Measurements from ENCODE around the gene NOX3.

Gene NOX3

GRCh38 chr6:155487371-155488130 is 31.9 kb upstream of the NOX3 start:
- no peak overlapping the region for H3K4me3 ChIP-seq (ENCODE audit: control insufficient read depth in 1 of 7, extremely low read depth in 1 of 7, insufficient read depth in 4 of 7, low read depth in 2 of 7, low read length in 6 of 7)
- no peak overlapping the region for H3K27ac ChIP-seq (ENCODE audit: insufficient read depth in 1 of 2, low read depth in 1 of 2, low read length in 2 of 2, poor library complexity in 1 of 2, severe bottlenecking in 2 of 2)
- ChIA-PET CTCF (interaction anchor here (1.2 kb wide), 1 partner anchor 10 kb away, joined by 4 read pairs; no protein-coding TSS in a partner anchor), POLR2A (no interaction called here)
- no peaks in the 10 kb centered on the region for H3K36me3 ChIP-seq (ENCODE audit: control insufficient read depth in 4 of 4, insufficient read depth in 4 of 4, low read length in 3 of 4)
- DNase-seq: no peak
- H3K9me3 ChIP-seq (ENCODE audit: control extremely low read depth in 1 of 5, control insufficient read depth in 4 of 5, insufficient read depth in 2 of 5, low read depth in 1 of 5, low read length in 4 of 5): peaks cover 0 to 6% (median 0%) of the 10 kb centered on the region in 5 experiments
- peaks cover 0 to 2% (median 0%) of the 10 kb centered on the region in 4 experiments for H3K4me1 ChIP-seq (ENCODE audit: control extremely low read depth in 1 of 4, control insufficient read depth in 4 of 4, insufficient read depth in 4 of 4, low read length in 3 of 4)
- no CpG with 5 or more reads among the region's 5 CpGs for WGBS (ENCODE audit: insufficient coverage)
- H3K27me3 ChIP-seq (replicated peaks in 2 of 5; ENCODE audit: control insufficient read depth in 4 of 5, insufficient read depth in 5 of 5, low read length in 4 of 5): no peaks in the 10 kb centered on the region

- H3K27ac ChIP-seq (ENCODE audit: insufficient read depth in 1 of 2, low read depth in 1 of 2, low read length in 2 of 2, poor library complexity in 1 of 2, severe bottlenecking in 2 of 2): no peak overlapping the region
- no peaks in the 10 kb centered on the region for H3K36me3 ChIP-seq (ENCODE audit: control insufficient read depth in 4 of 4, insufficient read depth in 4 of 4, low read length in 3 of 4)
- peaks cover 0 to 2% (median 0%) of the 10 kb centered on the region in 4 experiments for H3K4me1 ChIP-seq (ENCODE audit: control extremely low read depth in 1 of 4, control insufficient read depth in 4 of 4, insufficient read depth in 4 of 4, low read length in 3 of 4)
- WGBS (ENCODE audit: insufficient coverage): no CpG with 5 or more reads among the region's 5 CpGs
- no peak overlapping the region for H3K4me3 ChIP-seq (ENCODE audit: control insufficient read depth in 1 of 7, extremely low read depth in 1 of 7, insufficient read depth in 4 of 7, low read depth in 2 of 7, low read length in 6 of 7)
- no peak for DNase-seq
- POLR2A ChIA-PET: no interaction called here
- H3K9me3 ChIP-seq (ENCODE audit: control extremely low read depth in 1 of 5, control insufficient read depth in 4 of 5, insufficient read depth in 2 of 5, low read depth in 1 of 5, low read length in 4 of 5): peaks cover 0 to 4% (median 0%) of the 10 kb centered on the region in 5 experiments
- H3K27me3 ChIP-seq (replicated peaks in 2 of 5; ENCODE audit: control insufficient read depth in 4 of 5, insufficient read depth in 5 of 5, low read length in 4 of 5): no peaks in the 10 kb centered on the region
- CTCF ChIA-PET: no interaction called here
Observed at GRCh38 chr6:155486721-155487294, 31.2 kb upstream of the NOX3 start.

GRCh38 chr6:155485756-155486155 is 30.1 kb upstream of the NOX3 start:
- no peak for DNase-seq

GRCh38 chr6:155483858-155484257 is 28.2 kb upstream of the NOX3 start:
- WGBS (ENCODE audit: insufficient coverage): no CpG with 5 or more reads among the region's 1 CpG
- no peak overlapping the region for H3K27ac ChIP-seq (ENCODE audit: insufficient read depth in 1 of 2, low read depth in 1 of 2, low read length in 2 of 2, poor library complexity in 1 of 2, severe bottlenecking in 2 of 2)
- DNase-seq: no peak

More at GRCh38 chr6:155485756-155486155, 30.1 kb upstream of the NOX3 start:
- Histone ChIP-seq H3K27me3 (replicated peaks in 2 of 5; ENCODE audit: control insufficient read depth in 4 of 5, insufficient read depth in 5 of 5, low read length in 4 of 5) (no peaks in the 10 kb centered on the region), H3K4me3 (ENCODE audit: control insufficient read depth in 1 of 7, extremely low read depth in 1 of 7, insufficient read depth in 4 of 7, low read depth in 2 of 7, low read length in 6 of 7) (no peak overlapping the region), H3K36me3 (ENCODE audit: control insufficient read depth in 4 of 4, insufficient read depth in 4 of 4, low read length in 3 of 4) (no peaks in the 10 kb centered on the region), H3K27ac (ENCODE audit: insufficient read depth in 1 of 2, low read depth in 1 of 2, low read length in 2 of 2, poor library complexity in 1 of 2, severe bottlenecking in 2 of 2) (no peak overlapping the region), H3K9me3 (ENCODE audit: control extremely low read depth in 1 of 5, control insufficient read depth in 4 of 5, insufficient read depth in 2 of 5, low read depth in 1 of 5, low read length in 4 of 5) (peaks cover 0 to 4% (median 0%) of the 10 kb centered on the region in 5 experiments), H3K4me1 (ENCODE audit: control extremely low read depth in 1 of 4, control insufficient read depth in 4 of 4, insufficient read depth in 4 of 4, low read length in 3 of 4) (peaks cover 0 to 2% (median 0%) of the 10 kb centered on the region in 4 experiments)
- CTCF ChIA-PET: no interaction called here
- POLR2A ChIA-PET: no interaction called here
- 97% methylated on average over 4 of the region's 4 CpGs for WGBS (ENCODE audit: insufficient coverage)

GRCh38 chr6:155481215-155481614 is 25.6 kb upstream of the NOX3 start:
- 100% methylated on average over 2 of the region's 3 CpGs for WGBS (ENCODE audit: insufficient coverage)
- ChIA-PET CTCF (interaction anchor here (0.6 kb wide), 1 partner anchor 1179 kb away, joined by 4 read pairs; no protein-coding TSS in a partner anchor), POLR2A (no interaction called here)
- Histone ChIP-seq H3K4me3 (ENCODE audit: control insufficient read depth in 1 of 7, extremely low read depth in 1 of 7, insufficient read depth in 4 of 7, low read depth in 2 of 7, low read length in 6 of 7) (no peak overlapping the region), H3K36me3 (ENCODE audit: control insufficient read depth in 4 of 4, insufficient read depth in 4 of 4, low read length in 3 of 4) (no peaks in the 10 kb centered on the region), H3K27me3 (replicated peaks in 2 of 5; ENCODE audit: control insufficient read depth in 4 of 5, insufficient read depth in 5 of 5, low read length in 4 of 5) (no peaks in the 10 kb centered on the region), H3K9me3 (ENCODE audit: control extremely low read depth in 1 of 5, control insufficient read depth in 4 of 5, insufficient read depth in 2 of 5, low read depth in 1 of 5, low read length in 4 of 5) (no peaks in the 10 kb centered on the region), H3K27ac (ENCODE audit: insufficient read depth in 1 of 2, low read depth in 1 of 2, low read length in 2 of 2, poor library complexity in 1 of 2, severe bottlenecking in 2 of 2) (no peak overlapping the region), H3K4me1 (ENCODE audit: control extremely low read depth in 1 of 4, control insufficient read depth in 4 of 4, insufficient read depth in 4 of 4, low read length in 3 of 4) (no peaks in the 10 kb centered on the region)
- DNase-seq: no peak

More at GRCh38 chr6:155483858-155484257, 28.2 kb upstream of the NOX3 start:
- CTCF ChIA-PET: no interaction called here
- H3K4me1 ChIP-seq (ENCODE audit: control extremely low read depth in 1 of 4, control insufficient read depth in 4 of 4, insufficient read depth in 4 of 4, low read length in 3 of 4): peaks cover 0 to 2% (median 0%) of the 10 kb centered on the region in 4 experiments
- POLR2A ChIA-PET: no interaction called here
- H3K9me3 ChIP-seq (ENCODE audit: control extremely low read depth in 1 of 5, control insufficient read depth in 4 of 5, insufficient read depth in 2 of 5, low read depth in 1 of 5, low read length in 4 of 5): no peaks in the 10 kb centered on the region
- no peaks in the 10 kb centered on the region for H3K27me3 ChIP-seq (replicated peaks in 2 of 5; ENCODE audit: control insufficient read depth in 4 of 5, insufficient read depth in 5 of 5, low read length in 4 of 5)
- no peak overlapping the region for H3K4me3 ChIP-seq (ENCODE audit: control insufficient read depth in 1 of 7, extremely low read depth in 1 of 7, insufficient read depth in 4 of 7, low read depth in 2 of 7, low read length in 6 of 7)
- H3K36me3 ChIP-seq (ENCODE audit: control insufficient read depth in 4 of 4, insufficient read depth in 4 of 4, low read length in 3 of 4): no peaks in the 10 kb centered on the region

GRCh38 chr6:155473741-155474140 is 18.1 kb upstream of the NOX3 start:
- no peak overlapping the region for H3K27ac ChIP-seq (ENCODE audit: insufficient read depth in 1 of 2, low read depth in 1 of 2, low read length in 2 of 2, poor library complexity in 1 of 2, severe bottlenecking in 2 of 2)
- H3K4me1 ChIP-seq (ENCODE audit: control extremely low read depth in 1 of 4, control insufficient read depth in 4 of 4, insufficient read depth in 4 of 4, low read length in 3 of 4): no peaks in the 10 kb centered on the region
- H3K9me3 ChIP-seq (ENCODE audit: control extremely low read depth in 1 of 5, control insufficient read depth in 4 of 5, insufficient read depth in 2 of 5, low read depth in 1 of 5, low read length in 4 of 5): peaks cover 0 to 11% (median 4%) of the 10 kb centered on the region in 5 experiments
- no peak for DNase-seq
- ChIA-PET POLR2A (no interaction called here), CTCF (no interaction called here)
- WGBS (ENCODE audit: insufficient coverage): 96% methylated on average over 5 of the region's 8 CpGs
- H3K4me3 ChIP-seq (ENCODE audit: control insufficient read depth in 1 of 7, extremely low read depth in 1 of 7, insufficient read depth in 4 of 7, low read depth in 2 of 7, low read length in 6 of 7): no peak overlapping the region
- H3K36me3 ChIP-seq (ENCODE audit: control insufficient read depth in 4 of 4, insufficient read depth in 4 of 4, low read length in 3 of 4): no peaks in the 10 kb centered on the region
- H3K27me3 ChIP-seq (replicated peaks in 2 of 5; ENCODE audit: control insufficient read depth in 4 of 5, insufficient read depth in 5 of 5, low read length in 4 of 5): no peaks in the 10 kb centered on the region

GRCh38 chr6:155472886-155473285 is 17.2 kb upstream of the NOX3 start:
- Histone ChIP-seq H3K4me3 (ENCODE audit: control insufficient read depth in 1 of 7, extremely low read depth in 1 of 7, insufficient read depth in 4 of 7, low read depth in 2 of 7, low read length in 6 of 7) (no peak overlapping the region), H3K9me3 (ENCODE audit: control extremely low read depth in 1 of 5, control insufficient read depth in 4 of 5, insufficient read depth in 2 of 5, low read depth in 1 of 5, low read length in 4 of 5) (peaks cover 0 to 17% (median 7%) of the 10 kb centered on the region in 5 experiments), H3K27me3 (replicated peaks in 2 of 5; ENCODE audit: control insufficient read depth in 4 of 5, insufficient read depth in 5 of 5, low read length in 4 of 5) (no peaks in the 10 kb centered on the region), H3K4me1 (ENCODE audit: control extremely low read depth in 1 of 4, control insufficient read depth in 4 of 4, insufficient read depth in 4 of 4, low read length in 3 of 4) (no peaks in the 10 kb centered on the region), H3K27ac (ENCODE audit: insufficient read depth in 1 of 2, low read depth in 1 of 2, low read length in 2 of 2, poor library complexity in 1 of 2, severe bottlenecking in 2 of 2) (no peak overlapping the region), H3K36me3 (ENCODE audit: control insufficient read depth in 4 of 4, insufficient read depth in 4 of 4, low read length in 3 of 4) (no peaks in the 10 kb centered on the region)
- ChIA-PET CTCF (no interaction called here), POLR2A (no interaction called here)
- no CpG with 5 or more reads among the region's 1 CpG for WGBS (ENCODE audit: insufficient coverage)
- DNase-seq: no peak
